T47D (cell line): ENCODE measurements around the gene MED4.
A peak's percentile ranks its signal among the peaks of the same experiment; 100 is the strongest.

Source experiments
- DNase-seq, 2 experiments: peaks; one replicate each; pipeline versions ENCODE4 v3.0.0 to v3.0.0-alpha.2; 2011 to 2012; ENCODE audit warnings: low read depth in 1 of 2, low spot score in 1 of 2
- JUND ChIP-seq: IDR thresholded peaks from 2 replicates; pipeline ENCODE4 v1.6.1; 2012; ENCODE audit warnings: low read depth
- in situ Hi-C: cut with HindIII; loops from 2 replicates; pipeline ENCODE4 v1.10.0; 2016; ENCODE audit warnings: low sequenced_read_pairs, low pct_unique_long_range_greater_than_20kb

MED4 gene, protein sequence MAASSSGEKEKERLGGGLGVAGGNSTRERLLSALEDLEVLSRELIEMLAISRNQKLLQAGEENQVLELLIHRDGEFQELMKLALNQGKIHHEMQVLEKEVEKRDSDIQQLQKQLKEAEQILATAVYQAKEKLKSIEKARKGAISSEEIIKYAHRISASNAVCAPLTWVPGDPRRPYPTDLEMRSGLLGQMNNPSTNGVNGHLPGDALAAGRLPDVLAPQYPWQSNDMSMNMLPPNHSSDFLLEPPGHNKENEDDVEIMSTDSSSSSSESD

DNA sequence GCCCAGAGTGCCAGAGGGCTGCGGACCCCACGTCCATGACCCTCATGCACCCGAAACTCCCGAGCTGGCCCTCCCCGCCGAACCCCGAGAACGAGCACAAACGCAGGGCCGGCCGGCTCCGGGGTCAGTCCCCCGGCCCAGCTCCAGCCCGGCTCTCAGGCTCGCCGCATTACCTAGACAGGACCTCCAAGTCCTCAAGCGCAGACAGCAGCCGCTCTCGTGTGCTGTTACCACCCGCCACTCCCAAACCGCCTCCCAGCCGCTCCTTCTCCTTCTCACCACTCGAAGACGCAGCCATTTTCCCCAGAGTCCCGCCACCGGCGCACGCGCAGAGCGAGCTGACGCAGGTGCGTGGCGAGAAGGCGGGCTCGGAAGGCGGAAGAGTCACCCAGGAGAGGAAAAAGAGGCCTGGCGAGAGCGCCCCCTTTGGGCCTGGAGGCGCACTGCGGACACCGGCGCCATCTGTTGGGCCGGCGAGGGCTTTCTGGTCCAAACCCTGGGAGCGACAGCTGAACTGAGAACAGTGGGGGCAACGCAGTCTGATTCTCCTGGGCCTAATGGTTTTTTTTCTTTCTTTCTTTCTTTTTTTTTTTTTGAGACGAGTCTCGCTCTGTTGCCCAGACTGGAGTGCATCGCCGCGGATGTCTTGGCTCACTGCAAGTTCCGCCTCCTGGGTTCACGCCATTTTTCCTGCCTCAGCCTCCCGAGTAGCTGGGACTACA, at the start of gene MED4:
TSS of gene MED4 (minus strand) at position 324 of the 722 bp plus-strand sequence. CDS start at position 298, 26 bp downstream.
- in situ Hi-C loops, result no loop called here
- TF ChIP-seq JUND, result no peak
- DNase-seq, result peak; percentile 77 to 94

DNA sequence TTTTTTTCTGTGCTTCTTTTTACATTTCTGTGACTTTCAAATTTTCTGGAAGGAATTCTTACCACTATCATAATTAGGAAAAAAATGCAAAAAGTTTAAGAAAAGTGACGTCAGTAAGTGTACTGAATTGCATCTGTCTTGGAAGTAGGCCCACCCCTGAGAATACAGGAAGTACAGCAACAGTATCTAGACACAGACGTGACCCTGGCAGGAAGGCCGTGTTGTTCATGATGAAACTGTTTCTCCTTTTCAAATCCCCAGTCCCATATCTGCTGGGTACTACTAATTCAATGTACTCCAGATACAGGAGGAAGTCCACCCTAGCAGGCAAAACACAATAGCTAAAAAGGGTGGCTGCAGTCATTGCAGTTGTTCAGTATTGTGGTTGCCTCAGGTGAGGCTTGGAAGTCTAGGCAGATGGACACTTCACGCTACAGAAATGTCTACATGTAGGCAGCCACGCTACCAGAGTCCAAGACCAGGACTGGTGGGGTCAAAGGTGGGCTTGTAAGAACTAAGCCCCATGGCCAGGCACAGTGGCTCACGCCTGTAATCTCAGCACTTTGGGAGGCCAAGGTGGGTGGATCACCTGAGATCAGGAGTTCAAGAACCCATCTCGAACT, 49.6 kb upstream of the MED4 start:
- TF ChIP-seq JUND, result no peak
- DNase-seq, result no peak
- in situ Hi-C loops, result no loop called here

DNA sequence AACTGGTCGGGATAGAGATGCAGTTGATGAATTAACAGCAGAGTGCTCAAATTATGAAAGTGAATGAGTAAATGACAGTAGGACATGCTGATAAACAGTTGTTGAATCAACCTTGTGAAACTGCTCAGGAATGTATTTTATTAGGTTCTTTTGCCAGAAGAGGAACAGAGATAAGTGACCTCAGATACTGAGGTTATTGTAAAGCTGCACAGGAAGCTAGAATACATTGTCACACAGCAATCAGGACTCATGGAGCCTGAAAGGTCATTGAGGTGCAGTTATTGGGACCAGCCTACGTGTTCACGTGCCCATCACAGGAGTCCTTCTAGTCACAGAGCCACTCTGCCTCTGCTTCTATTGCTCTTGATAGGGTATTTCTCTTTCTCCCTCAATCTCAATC, 47.5 kb upstream of the MED4 start:
- in situ Hi-C loops, result no loop called here
- no peak for DNase-seq
- no peak for TF ChIP-seq JUND

DNA sequence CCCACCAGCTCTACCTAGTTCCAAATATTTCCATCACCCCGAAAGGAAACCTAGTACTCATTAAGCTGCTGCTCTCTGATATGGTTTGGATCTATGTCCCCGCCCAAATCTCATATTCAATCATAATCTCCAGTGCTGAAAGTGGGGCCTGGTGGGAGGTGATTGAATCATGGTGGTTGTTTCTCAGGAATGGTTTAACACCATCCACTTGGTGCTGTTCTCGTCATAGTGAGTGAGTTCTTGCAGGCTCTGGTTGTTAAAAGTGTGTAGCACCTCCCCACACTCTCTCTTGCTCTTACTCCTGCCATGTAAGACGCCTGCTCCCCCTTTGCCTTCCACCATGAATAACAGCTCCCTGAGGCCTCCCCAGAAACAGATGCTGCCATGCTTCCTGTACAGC, 43.4 kb upstream of the MED4 start:
- in situ Hi-C loops, result no loop called here
- no peak for TF ChIP-seq JUND
- DNase-seq, result no peak

DNA sequence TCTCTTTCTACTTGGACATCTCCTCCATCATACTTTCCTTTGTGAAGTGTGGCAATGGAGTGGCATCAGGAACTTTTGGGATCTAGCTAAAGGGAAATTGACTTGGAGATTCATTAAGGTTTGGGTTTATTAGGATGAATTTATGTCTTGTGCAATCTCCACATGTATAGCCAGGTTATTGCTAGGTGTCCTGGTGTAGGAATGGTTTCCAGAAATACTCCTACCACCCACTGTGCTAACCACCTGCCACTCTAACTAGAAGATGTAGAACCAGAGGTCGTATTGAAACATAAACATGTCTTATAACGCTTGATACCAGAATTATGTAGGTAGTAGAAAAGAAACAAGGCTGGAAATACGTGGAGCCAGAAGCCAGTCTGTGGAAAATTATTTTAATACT, 38.1 kb upstream of the MED4 start:
- DNase-seq, result no peak
- in situ Hi-C loops, result no loop called here
- TF ChIP-seq JUND, result no peak

DNA sequence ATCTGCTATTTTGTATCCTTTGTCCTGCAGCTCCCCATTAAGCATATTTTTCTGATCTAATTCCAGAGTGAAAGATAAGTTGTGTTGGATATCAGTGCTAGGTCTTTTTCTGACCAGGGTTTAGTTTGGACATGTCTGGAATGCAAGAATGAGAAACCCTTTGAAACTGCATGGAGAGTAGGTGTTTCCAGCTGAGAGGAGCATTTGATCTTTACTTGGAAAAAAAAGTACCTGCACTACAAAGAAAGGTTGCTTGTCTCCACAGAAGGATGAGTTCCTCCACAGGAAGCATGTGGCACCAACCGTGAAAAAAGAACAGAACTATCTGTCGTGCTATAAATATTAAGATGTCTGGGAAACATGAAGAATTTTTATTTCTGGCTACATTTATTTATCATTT, 36.6 kb upstream of the MED4 start:
- TF ChIP-seq JUND, result no peak
- in situ Hi-C loops, result no loop called here
- DNase-seq, result no peak

DNA sequence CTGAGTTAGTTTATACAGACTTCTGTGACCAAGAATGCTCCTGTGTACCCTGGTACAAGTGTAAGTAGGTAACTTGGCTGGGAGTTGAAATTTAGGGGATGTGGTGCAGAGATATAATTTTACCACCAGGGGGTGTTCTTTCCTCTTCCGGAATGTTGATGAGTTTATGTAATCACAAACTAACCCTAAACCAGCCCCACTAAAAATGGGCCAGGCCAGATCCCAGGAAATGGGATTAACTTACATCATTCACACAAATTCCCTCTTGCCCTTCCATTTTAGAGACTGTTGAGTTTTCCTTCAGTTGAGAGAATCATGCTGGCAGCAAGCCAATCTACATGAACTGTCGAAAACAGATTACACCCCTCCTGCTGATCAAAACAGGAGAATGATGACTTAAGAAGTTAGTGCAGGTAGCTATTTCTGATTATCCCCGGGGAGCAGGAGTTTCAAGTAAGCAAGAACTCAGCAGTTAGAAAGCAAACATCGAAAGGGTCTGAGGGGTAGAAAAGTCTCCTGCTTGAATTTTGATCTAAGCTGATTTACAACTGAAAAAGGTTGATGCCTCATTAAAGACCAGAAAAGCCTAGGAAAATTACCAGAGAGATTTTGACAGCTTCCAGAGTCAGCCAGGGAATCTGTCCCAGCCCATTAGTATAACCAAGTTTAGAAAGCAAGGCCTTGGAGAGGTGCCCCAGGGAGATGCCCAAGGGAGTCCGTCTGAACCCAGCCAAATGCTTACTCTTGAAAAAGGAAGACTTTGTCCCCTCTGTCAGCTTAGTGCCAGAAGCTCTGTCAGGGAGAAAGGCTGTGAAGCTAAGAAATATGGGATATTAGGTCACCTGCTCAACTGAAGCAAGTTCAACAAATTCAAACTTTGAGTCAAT, 32.3 kb upstream of the MED4 start:
- in situ Hi-C loops, result no loop called here

DNA sequence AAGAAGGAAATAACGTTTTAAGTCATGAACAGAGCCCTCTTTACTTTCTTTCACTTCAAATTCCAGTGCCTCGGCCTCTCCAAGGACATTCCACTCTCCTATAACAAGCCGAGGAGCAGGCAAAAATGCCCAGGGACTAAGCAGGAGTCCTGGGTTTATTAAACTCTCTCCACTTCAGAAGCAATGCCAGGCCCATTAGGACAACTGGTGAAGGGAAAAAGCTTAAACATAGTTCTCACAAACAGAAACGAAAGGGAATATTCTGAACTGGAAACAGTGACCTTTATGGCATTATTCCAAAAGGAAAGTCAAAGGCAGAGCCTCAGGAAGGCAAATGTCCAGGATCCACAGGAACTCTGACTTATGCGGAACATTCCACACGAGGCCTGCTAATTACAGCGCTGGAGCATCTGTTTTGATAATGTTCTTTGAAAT, 30.9 kb upstream of the MED4 start:
- DNase-seq, result peak in 1 of 2 experiments; percentile 3
- no peak for TF ChIP-seq JUND
- in situ Hi-C loops, result no loop called here

More for the DNA sequence above, 32.3 kb upstream of the MED4 start:
- no peak for TF ChIP-seq JUND
- DNase-seq, result peak; percentile 3 to 72

DNA sequence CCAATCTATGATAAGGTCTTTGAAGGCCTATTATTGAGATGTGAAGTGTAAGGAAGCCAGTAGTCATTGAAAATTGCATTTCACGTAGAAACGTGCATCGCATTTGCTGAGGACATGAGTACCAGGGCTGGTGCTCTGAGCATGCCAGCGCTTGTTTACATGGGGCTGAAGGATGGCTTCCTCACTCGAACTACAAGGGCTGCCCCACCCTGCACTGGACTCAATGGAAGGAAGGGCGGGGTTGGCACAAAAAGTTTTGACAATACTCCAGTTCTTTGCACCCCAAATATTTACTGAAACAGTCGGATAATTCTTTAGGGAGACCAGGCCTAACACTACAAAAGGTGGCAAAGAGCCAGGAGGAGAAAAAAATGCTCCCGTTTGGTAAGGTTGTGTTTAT, 28.9 kb upstream of the MED4 start:
- in situ Hi-C loops, result no loop called here
- DNase-seq, result no peak
- TF ChIP-seq JUND, result no peak

DNA sequence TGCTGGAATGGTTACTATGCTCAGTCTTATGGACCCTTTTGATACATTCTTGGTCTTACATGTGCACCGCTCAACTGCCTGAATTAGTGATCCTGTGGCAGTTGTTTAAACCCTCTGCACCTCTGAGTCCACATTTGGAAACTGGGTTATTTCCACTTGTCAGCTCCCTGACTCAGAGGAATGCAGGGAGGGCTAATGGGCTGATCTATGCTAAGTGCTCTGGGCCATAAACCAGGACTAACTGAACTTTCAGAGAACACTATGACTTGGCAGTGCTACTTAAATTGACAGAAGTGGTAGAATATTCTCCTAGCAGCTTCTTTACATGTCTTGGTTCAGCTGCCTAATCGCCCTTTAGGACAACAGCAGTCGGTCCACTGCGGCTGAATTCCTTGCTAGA, 26.8 kb upstream of the MED4 start:
- no peak for DNase-seq
- no peak for TF ChIP-seq JUND
- in situ Hi-C loops, result no loop called here

DNA sequence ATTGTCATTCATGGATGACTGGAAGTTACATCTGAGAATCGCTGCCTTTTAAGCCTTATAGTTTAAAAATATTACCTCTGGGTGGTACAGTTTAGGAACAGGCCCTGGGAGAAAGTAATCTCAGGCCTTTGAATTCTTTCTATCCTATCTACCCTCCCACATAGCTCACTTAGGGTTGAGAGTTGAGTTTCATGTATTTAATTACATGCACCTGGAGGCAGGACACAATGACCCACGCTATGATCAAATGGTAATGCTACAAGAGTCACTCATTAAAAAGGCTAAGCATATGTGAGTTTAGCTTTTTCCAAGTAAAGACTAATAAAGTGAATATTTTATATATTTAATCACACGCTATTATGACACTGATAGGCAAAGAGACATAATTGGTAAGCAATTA, 25.3 kb upstream of the MED4 start:
- no peak for TF ChIP-seq JUND
- in situ Hi-C loops, result no loop called here
- no peak for DNase-seq

DNA sequence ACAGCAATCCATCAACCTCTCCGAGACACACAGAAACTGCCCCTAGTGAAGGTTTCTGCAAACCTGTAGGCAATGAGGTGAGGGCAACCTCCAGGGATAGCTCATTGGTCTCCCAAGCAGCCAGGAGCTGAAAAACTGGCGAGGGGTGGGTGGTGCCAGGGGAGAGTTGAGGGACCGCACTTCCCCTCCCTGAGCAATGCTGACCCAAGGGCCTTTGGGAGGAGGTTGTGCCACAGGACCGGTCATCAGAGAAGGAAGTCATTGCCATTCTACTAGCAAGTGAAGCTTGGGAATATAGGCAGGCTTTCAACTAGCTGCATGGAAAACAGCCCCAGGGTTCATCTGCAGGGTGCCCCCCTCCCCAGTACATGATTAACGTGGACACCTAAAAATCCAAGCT, 23.1 kb upstream of the MED4 start:
- TF ChIP-seq JUND, result no peak
- in situ Hi-C loops, result no loop called here
- DNase-seq, result no peak
